EH (cell line): ENCODE data around the gene PDE4B.
"Not testable (repeated sequence)": the region's sequence is repeated elsewhere in the genome, so short reads cannot be mapped to it uniquely, and the experiment has no call there.

Source experiments
- DNase-seq: peaks from one replicate; pipeline ENCODE4 v3.0.0-alpha.2; 2015; ENCODE audit warnings: low read depth

PDE4B gene

DNA sequence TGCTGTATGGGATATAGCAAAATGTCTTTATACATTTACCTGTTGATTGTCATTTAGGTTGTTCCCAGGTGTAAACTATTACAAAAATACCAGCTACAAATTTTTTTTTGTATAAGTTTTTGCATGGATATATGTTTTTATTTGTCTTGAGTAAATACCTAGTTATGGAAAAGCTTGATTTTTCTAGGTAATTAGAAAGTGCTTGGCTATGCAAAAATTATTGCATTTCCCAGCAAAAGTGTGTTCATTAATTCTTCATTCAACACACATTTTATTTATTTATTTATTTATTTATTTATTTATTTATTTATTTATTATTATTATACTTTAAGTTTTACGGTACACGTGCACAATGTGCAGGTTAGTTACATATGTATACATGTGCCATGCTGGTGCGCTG, 22.1 kb downstream of the PDE4B start:
- DNase-seq = no peak

DNA sequence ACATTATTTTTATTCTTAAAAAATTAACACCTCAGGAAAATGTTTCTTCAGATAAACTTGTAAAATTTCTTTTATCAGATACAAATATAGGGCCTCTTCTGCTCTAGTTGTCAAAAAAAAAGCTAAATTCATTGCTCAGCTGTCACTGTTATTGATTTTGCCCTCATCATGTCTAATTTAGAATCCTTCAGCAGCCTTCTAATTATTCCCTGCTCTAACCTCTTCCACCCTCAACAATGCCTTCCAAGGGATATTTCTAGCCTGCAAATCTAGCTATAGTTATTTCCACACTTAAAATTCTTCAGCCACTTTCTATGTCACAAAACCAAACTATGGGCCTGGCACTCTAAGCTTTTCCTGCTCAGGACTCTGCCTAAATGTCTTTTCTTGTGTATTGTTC, 25.2 kb downstream of the PDE4B start:
- DNase-seq = no peak

DNA sequence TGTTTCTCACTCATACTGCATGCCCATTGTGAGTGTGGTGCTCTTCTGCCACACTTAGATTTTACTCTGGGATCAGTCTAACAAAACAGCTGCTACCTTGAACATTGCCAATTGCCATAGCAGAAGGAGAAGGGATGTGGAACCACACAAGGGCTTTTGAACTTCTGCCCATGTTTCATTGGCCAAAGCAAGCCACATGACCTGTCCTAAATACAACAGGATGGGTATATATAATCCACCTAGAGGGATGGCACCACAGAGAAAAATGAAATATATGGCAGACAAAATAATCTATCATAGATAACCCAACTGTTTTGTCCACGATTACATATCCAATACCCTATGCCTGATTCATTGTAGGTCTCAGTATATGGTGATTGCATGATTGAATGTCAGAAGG, 26.3 kb downstream of the PDE4B start:
- no peak for DNase-seq

DNA sequence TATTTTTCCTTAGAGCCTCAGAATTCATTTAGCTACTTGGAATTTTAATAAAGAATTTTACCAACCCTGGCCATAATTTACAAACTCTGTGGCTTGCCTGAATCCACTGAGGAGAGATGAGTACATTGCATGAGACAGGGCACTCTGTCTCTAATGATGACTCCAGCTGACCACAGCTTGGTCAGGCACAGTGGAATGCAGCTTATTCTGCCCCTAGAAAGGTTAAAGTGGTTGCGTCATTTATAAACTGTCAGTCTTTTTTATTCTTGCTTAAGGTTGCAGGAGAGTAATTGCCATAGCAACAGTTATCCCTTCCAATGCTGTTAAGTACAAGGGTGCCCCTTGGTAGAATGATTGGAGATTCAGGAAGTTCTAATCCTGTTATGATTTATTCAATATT, 28.3 kb downstream of the PDE4B start:
- peak; percentile 98 for DNase-seq

DNA sequence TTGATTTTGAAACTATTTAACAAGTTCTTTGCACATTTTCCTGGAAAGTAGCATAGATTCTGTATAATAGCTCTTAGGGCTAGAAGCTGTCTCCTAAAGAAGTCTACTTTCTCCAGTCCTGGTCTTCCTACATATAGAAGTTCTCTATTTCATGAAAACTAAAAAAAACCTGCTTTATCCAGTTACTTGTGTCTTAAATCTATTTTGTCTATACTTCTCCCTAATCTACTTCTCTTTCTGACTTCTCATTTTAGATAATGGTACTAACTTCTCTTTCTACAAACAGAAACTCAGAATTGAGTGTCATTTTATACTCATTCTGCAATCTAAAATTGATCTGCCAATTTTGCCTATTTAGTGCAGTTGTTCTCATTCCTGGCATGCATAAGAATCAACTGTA, 28.7 kb downstream of the PDE4B start:
- DNase-seq = no peak

DNA sequence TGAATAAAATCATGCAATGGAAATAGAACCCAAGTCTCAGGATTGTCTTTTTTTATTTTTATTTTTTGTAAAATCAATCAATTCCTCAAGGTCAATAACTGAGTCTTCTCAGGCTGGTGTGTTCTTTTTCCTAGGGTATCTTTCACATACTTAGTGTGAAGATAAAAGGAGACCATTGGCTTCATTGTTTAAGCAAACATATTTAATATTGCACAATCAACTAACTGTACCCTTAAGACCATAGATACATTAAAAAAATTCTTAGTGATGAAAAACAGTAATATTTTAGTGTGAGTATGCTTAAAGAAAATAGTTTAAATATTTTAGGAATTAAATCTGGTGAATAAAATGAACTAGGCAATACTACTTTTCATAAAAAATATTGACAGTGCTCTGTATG, 31.4 kb downstream of the PDE4B start:
- no peak for DNase-seq

DNA sequence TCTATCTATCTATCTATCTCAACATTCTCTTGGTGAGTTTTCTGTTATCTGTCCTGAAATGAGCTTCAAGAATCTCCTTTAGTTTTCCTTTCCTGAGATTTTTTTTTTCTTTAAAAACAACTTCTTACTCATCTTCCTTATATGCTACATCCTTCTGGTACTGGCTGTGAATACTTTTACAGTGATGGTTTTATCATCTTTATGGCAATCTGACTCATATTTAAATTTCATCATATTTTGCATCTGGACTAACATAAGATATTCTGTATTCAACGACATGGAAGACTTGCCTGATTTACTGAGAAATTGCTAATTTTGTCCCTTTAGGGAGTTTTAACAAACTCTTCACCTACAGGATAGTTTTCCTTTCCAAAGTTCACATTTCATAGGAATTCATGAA, 33.0 kb downstream of the PDE4B start:
- DNase-seq = peak; percentile 84

DNA sequence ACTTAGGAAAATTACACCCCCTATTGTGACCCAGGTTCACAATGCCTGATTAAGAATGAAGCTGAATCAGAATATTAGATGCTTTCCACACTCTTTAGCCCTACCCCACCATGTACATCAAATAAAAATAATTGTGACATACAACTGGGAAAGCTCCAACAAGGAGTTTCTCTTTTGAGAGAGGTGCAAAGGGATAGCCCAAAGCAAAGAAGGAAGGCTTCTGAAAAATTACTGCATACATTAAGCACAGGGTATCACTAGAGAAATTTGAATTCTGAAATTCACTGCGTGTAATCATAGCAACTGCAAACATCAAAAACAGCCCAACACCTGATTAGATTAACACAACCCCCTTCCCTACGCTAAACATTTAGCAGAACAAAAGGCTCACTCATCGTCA, 34.1 kb downstream of the PDE4B start:
- no peak for DNase-seq

DNA sequence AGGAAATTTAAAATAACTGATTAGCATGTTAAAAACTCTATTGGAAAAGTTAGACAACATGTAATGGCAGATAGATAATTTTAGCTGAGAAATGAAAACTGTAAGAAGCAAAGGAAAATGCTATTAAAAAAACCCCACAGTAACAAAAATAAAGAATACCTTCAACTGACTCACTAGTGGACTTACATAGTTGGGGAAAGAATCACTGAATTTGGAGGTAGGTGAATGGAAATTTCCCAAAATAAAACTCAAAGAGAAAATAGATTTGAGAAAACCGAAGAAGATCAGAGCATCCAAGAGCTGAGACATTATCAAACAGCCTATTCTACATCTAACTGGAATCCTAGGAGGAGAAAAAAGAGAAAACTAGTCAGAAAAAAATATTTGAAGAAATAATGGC, 34.7 kb downstream of the PDE4B start:
- DNase-seq = peak; percentile 50

DNA sequence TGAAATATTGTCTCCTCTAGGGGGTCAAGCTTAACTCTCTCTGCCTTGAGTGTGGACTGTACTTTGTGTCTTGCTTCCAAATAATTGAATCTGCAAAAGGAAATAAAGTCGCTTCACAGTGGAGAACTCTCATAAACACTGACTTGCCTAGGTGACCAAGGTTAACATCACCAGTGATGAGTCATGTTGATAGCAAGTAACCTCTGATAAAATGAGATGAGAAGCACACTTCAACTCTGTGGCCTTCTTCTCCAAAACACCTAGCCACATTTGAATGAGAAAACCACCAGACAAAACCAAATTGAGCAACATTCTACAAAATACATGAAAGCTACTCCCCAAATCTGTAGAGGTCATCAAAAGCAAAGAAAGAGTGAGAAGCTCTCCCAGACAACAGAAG, 37.6 kb downstream of the PDE4B start:
- no peak for DNase-seq

DNA sequence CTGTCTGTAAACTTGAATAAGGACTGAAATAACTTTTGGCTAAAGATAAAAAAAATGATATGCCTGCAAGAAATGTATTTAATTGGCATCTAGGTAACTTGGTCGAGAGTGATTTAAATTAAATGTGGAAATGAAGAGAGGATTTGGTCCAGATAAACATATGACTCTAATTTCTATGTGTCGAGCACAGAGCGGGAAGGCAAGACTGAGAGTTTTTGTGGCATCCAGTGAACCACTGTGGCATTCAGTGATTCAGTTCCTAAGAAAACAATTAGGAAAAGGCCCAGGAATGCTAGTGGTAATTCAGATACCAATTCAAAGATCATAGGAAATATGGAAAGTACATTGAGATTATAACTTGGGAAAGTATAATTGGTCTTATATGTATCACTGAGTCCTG, 39.6 kb downstream of the PDE4B start:
- peak; percentile 78 for DNase-seq

DNA sequence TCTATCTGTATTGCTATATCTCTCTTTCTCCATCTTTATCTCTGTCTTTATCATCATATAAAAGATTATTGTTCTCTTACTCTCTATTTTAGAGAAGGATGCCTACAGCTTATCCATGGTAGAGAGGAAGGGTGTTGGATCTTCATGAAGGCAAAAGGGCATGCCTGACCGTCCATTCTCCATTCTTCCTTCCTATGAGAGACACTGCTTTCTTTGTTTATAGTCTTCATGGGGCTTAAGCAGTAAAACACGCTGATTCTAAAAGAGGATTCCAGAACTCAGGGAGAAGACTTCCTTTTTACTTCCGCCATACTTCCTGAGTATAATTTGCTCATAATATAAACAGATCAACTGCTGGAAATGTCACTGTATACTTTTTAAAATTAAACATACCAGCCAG, 44.0 kb downstream of the PDE4B start:
- DNase-seq = no peak

DNA sequence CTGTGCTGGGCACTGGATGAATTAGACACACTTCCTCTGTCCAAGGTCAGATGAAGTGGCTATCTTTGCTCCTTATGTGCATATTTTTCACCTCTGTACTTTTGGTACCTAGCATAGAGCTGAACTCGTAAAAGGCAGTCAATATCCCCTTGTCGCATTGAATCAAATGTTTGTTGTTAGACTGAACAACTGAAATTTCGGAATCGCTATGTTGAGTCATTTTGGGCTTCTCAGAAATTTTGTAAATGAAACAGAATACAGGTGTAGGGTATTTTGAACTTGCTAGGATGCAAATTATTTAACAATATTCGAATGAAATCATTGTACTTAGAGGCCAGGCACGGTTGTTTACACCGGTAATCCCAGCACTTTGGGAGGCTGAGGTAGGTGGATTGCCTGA, 48.0 kb downstream of the PDE4B start:
- DNase-seq = no peak

DNA sequence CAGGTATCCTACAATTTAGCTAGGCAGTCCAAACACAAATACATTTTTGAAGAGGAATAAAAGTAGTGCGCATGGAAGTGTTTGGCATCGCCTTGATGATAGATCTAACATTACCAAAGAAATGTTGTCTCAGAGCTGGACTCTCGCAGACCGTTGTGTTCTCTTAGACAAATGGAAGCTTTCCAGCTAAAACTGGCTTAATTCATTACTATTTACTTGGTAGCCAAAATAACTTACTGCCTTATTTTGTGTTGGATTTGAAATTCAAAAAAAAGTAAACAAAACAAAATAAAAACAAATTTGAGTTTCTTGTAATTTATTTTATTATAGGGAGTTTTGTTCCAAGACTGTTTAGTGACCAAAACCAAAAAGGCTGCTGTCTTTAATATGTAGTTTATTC, 51.6 kb downstream of the PDE4B start:
- DNase-seq = no peak

DNA sequence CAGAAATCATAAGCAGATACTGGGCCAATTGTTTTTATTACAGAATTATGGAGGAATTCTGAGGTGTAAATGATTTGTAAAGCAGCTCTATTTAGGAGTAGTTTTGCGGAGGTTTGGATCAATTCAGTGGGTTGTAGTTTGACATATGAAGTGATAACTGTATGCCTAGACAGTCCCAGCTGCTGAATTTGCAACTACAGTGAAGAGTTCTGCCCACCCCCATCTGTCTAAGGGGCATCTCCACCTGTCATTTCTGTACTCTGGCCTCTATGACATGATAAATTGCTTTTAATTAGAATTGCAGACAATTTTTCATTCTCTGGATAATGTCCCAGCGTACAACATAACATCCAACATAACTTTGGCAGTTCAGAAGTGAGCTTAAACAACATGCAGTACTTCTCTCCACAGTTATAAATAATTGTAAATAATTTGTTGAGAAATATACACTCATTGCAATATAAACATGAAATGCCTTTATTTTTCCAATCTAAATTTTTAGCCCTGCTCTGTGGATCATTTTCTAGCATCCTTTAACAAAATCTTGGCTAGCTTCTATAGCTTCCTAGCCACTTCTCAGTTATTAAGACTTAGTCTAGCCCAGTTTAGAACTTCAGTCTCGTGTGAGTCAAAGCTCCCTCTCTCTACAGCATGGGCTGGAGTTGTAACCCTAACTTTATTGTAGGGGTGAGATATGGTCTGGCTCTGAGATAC, 52.3 kb downstream of the PDE4B start:
- DNase-seq = no peak

DNA sequence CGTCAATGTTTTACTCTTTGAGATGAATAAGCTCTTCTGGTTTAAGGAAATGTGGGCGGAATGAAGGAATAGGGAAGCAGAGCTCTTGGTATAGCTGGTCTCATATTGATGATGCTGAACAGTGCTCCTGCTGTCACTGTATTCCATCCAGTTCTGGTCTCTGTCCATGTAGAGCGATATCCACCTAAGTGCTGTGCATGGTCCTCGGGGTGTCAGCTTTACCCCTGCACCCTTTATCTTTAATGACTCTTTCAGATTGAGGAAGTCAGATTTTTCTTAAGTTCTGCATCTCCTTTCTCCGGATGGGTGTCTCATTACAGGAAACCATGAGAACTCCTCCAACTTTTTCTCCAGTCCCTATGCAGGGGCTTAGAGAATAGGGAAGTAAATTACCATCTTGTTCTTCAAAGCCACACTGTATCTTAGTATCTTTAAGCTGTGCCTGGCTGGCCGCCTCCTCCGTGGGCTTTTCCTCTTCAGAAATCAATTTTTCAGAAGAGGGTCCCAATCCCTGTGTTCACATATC, 52.9 kb downstream of the PDE4B start:
- DNase-seq = no peak

DNA sequence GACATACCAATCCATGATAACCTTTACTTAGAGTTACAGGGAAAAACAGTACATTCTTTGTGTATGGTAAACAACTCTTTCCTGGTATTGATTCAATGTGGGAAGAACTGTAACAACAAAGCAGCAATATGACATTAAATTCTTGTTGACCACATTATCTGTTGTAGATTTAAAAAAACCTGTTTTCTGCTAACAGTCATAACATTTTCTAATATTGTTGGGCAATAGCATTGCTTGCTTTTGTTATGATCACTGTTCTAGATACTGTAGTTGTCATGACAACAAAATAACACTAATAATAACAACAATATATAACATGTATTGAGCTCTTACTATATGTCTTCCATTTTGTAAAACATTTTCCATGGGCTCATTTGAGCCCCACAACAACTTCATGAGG, 54.2 kb downstream of the PDE4B start:
- DNase-seq = no peak

DNA sequence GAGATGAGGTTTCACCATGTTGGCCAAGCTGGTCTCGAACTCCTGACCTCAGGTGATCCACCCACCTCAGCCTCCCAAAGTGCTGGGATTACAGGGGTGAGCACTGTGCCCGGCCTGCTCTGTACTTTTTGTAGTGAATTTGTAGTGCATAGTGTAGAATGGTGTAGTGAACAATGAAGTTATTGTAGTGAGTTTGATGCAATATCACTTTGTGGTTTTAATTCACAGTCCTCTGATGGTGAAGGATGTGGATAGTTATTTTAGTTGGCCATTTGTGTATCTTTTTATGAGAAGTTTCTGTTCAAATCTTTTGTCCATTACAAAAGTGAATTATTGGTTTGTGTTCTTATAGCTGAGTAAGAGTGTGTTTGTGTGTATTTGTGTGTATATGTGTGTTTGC, 57.6 kb downstream of the PDE4B start:
- DNase-seq = no peak

DNA sequence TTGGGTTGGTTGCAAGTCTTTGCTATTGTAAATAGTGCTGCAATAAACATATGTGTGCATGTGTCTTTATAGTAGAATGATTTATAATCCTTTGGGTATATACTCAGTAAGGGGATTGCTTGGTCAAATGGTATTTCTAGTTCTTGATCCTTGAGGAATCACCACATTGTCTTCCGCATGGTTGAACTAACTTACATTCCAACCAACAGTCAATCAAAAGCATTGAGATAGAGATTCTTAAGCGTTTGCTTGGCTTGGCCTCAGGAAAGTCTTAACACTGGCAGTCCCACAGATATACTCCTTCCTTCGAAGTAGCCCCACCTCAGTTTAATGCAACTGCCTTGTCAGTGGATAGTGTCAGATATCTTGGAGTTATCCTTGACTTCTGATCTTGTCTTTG, 63.9 kb downstream of the PDE4B start:
- not testable (repeated sequence) for DNase-seq

DNA sequence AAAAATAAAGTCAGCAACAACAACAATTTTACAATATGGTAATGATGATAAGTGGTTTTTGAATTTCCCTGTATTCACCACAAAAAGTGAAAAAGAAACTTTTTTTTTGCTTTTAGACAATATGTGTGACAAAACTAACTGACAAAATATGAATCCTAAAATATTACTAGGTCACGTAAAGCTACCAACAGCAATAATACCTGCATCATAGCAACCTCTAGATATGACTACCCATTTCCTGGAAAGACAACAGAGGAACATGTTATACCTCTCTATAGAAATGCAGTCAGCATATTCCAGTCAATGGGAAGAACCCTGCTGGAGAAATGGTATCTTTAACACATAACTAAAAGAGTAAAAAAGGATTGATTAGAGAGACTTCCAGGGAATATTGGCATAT, 73.7 kb downstream of the PDE4B start:
- no peak for DNase-seq

DNA sequence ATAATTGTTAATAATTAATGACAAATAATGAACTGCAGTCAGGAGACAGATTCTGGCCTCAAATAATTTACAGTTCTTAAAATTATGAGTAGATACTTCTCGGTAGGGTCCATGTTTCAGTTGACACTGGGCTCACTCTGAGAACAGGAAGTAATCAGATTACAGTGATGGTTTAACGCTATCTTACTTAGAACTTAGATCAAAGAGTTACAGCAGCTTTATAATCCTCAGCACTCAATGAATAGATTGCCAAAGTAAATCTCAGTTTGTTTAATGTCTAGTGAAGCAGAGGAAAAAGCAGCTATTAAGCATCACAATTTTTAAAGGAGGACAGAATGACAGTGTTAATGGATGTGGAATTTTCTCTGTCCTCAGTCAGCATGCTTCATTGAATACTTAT, 79.6 kb downstream of the PDE4B start:
- no peak for DNase-seq

DNA sequence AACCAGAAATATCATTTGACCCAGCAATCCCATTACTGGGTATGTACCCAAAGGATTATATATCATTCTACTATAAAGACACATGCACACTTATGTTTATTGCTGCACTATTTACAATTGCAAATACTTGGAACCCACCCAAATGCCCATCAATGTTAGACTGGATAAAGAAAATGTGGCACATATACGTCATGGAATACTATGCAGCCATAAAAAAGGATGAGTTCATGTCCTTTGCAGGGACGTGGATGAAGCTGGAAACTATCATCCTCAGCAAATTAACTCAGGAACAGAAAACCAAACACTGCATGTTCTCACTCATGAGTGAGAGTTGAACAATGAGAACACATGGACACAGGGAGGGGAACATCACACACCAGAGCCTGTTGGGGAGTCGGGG, 85.6 kb downstream of the PDE4B start:
- DNase-seq = not testable (repeated sequence)

DNA sequence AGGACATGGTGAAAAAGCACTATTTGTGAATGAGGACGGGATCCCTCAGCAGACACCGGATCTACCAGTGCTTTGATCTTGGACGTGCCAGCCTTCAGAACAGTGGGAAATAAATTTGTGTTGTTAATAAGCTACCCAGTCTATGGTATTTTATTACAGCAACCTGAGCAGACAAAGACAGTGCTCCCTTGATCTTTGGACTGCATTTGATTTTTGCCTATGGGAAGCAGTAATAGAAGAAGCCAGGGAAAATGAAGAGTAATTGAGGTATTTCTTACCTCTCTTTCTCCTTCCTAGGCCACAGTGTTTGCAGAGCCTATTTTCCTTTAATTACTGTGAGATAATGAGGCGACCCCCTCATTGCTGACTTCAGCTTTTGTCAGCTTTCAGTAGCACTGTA, 87.9 kb downstream of the PDE4B start:
- DNase-seq = no peak

DNA sequence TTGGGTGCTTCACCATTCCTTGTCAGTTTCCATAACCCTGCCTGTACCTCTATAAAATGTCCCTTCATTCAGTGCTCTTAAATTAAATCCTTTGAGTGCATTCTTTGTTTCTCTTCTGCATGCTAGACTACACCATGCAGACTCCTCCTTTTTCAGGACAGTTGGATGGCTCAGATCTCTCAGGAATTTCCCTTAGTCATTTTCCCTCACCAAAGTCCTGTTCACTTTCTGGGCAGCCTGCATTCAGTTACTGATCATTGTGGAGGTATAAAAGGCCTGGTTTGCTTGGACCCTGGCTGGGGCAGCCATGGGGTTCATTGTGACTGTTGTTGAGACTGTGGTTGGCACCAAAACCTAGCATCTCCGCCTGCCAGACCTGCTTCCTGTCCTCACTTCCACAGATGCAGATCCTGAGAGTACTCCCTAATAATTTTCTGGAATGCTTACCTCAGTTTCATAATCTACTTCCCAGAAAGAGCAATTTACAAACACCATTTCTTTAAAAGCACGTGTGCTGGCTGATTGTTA, 88.4 kb downstream of the PDE4B start:
- DNase-seq = peak; percentile 62
